GM21515 (cell line): ENCODE results near the gene GPR161.

Source experiments
- ATAC-seq: cut with Tn5 transposase; IDR thresholded peaks from one replicate; pipeline ENCODE4 v1.9.1; 2021; ENCODE audit not compliant: unreplicated experiment

Gene GPR161

GRCh38 chr1:168042362-168042761, 94.4 kb downstream of the GPR161 start:
- no peak for ATAC-seq

- no peak for ATAC-seq
Observed at GRCh38 chr1:168035345-168035744, 101.4 kb downstream of the GPR161 start.

- ATAC-seq, result peak; percentile 66
Observed at GRCh38 chr1:168032029-168032428, 104.7 kb downstream of the GPR161 start.

- peak; percentile 16 for ATAC-seq
Observed at GRCh38 chr1:168031627-168032026, 105.1 kb downstream of the GPR161 start.

GRCh38 chr1:168031198-168031597, 105.5 kb downstream of the GPR161 start:
- ATAC-seq, result no peak
